K562 (cell line): Measurements from ENCODE around the gene ZPLD1. TPM values are rescaled to one million over a fixed set of nuclear protein-coding genes. Genes with fewer than 3 reads are reported as not detected.

Source experiments
- ATAC-seq: fragments of 200-7000 bp; cut with Tn5 transposase; 3 replicates; pipeline ENCODE4 v1.9.1; 2020; ENCODE audit warnings: moderate library complexity
- BruUV-seq: library from RNA; stranded (reverse); fragments of 400-500 nt; replicated peaks from 2 replicates; lab custom pipeline; 2021; lab: Mats Ljungman, UMichigan
- CTCF ChIA-PET: fragments of 300-600 bp; formaldehyde crosslinking; extraction: SDS; loops from one replicate; lab custom pipeline; 2021; ENCODE audit warnings: low intra/inter-chr PET ratio; lab: Yijun Ruan, JAX
- POLR2A ChIA-PET: fragments of 300-600, 350-650 bp; sonication (Branson Sonifier 250); formaldehyde crosslinking; extraction: SDS; loops from one replicate; lab custom pipeline; 2021; ENCODE audit warnings: antibody characterized with exemption, inconsistent platforms; lab: Yijun Ruan, JAX
- DNase-seq, 4 experiments: peaks; one replicate each; pipeline versions ENCODE4 v3.0.0 to v3.0.0-alpha.2; 2011 to 2018; ENCODE audit warnings: low spot score in 3 of 4, mixed read lengths in 3 of 4; ENCODE audit errors: extremely low read depth in 1 of 4
- FAIRE-seq: peaks from 2 replicates; lab custom pipeline; 2011; peaks lifted over from hg19 to GRCh38; lab: Jason Lieb, UNC
- H2AFZ ChIP-seq: 2 replicates; pipeline ENCODE4 v1.6.0; 2011; ENCODE audit warnings: low read depth, low read length, control low read depth, inconsistent platforms
- H3K27ac ChIP-seq: fragments of 200-600 bp; 3 replicates; pipeline ENCODE4 v1.8.0; 2011; ENCODE audit warnings: low read depth, mild to moderate bottlenecking, control low read depth, inconsistent platforms, low read length, moderate library complexity, mixed read lengths; ENCODE audit errors: extremely low read depth
- H3K27me3 ChIP-seq, 2 experiments: fragments of 300-600 bp in 1 of 2; 2 replicates in 1 of 2; 3 replicates in 1 of 2; pipeline versions ENCODE4 v1.6.0 to v1.8.0; 2011; ENCODE audit warnings: inconsistent platforms in 2 of 2, low read length in 2 of 2, mild to moderate bottlenecking in 1 of 2, mixed read lengths in 1 of 2, moderate library complexity in 1 of 2; ENCODE audit not compliant: control insufficient read depth in 2 of 2, insufficient read depth in 2 of 2
- H3K36me3 ChIP-seq: fragments of 300-600 bp; 3 replicates; pipeline ENCODE4 v1.8.0; 2011; ENCODE audit warnings: mild to moderate bottlenecking, low read length, inconsistent platforms; ENCODE audit not compliant: control insufficient read depth, insufficient read depth
- H3K4me1 ChIP-seq, 2 experiments: fragments of 200-600 bp in 1 of 2; replicated peaks in 1 of 2; 2 replicates in 1 of 2; 3 replicates in 1 of 2; pipeline versions ENCODE4 v1.5.1 to v1.8.0; 2011; ENCODE audit warnings: inconsistent platforms in 2 of 2, low read length in 2 of 2, mild to moderate bottlenecking in 1 of 2, mixed read lengths in 1 of 2, moderate library complexity in 1 of 2; ENCODE audit not compliant: control insufficient read depth in 2 of 2, insufficient read depth in 2 of 2
- H3K4me2 ChIP-seq: 2 replicates; pipeline ENCODE4 v1.6.1; 2011; ENCODE audit warnings: low read length, control low read depth, inconsistent platforms, mixed read lengths; ENCODE audit not compliant: insufficient read depth
- H3K4me3 ChIP-seq: fragments of 200-600 bp; sonication (generic), shearing (Covaris generic); 2 replicates; pipeline ENCODE4 v1.5.1; 2016; ENCODE audit warnings: control low read depth, inconsistent platforms
- H3K79me2 ChIP-seq: fragments of 200-600 bp; 3 replicates; pipeline ENCODE4 v1.8.0; 2011; ENCODE audit warnings: low read length, inconsistent platforms; ENCODE audit not compliant: control insufficient read depth, insufficient read depth
- H3K9ac ChIP-seq, 2 experiments: 2 replicates each; pipeline versions ENCODE4 v1.6.0 to v1.6.1; 2011; ENCODE audit warnings: low read depth in 2 of 2, low read length in 2 of 2, control low read depth in 1 of 2, inconsistent platforms in 1 of 2, mild to moderate bottlenecking in 1 of 2, mixed read lengths in 1 of 2; ENCODE audit not compliant: insufficient read depth in 1 of 2
- H3K9me1 ChIP-seq: one replicate; pipeline ENCODE4 v1.6.0; 2011; ENCODE audit warnings: inconsistent platforms, mild to moderate bottlenecking, low read length, moderate library complexity; ENCODE audit not compliant: control insufficient read depth, insufficient read depth
- H3K9me3 ChIP-seq: replicated peaks from 2 replicates; pipeline ENCODE4 v1.5.1; 2011; ENCODE audit warnings: low read depth, low read length, inconsistent platforms; ENCODE audit not compliant: control insufficient read depth, insufficient read depth
- H4K20me1 ChIP-seq: replicated peaks from 2 replicates; pipeline ENCODE4 v1.6.1; 2011; ENCODE audit warnings: low read length, inconsistent platforms, mixed read lengths; ENCODE audit not compliant: control insufficient read depth, insufficient read depth
- BRF1 ChIP-seq: IDR thresholded peaks from 3 replicates; pipeline ENCODE4 v1.6.1; 2011; ENCODE audit warnings: borderline replicate concordance, mild to moderate bottlenecking; ENCODE audit not compliant: insufficient read length; ENCODE audit errors: extremely low read depth
- C11orf30 ChIP-seq: fragments of 450-650 bp; IDR thresholded peaks from 2 replicates; pipeline ENCODE4 v1.6.1; 2016; ENCODE audit warnings: low read depth, mild to moderate bottlenecking
- CHAMP1 ChIP-seq: fragments of 450-650 bp; IDR thresholded peaks from 2 replicates; pipeline ENCODE4 v1.6.1; 2016; ENCODE audit warnings: mild to moderate bottlenecking
- FOSL1 ChIP-seq: fragments of 200-800 bp; sonication (Bioruptor generic); conservative IDR thresholded peaks from 2 replicates; pipeline ENCODE4 v1.6.1; 2016; ENCODE audit warnings: missing genetic modification characterization, missing compliant biosample characterization
- HDAC3 ChIP-seq: fragments of 450-650 bp; IDR thresholded peaks from 2 replicates; pipeline ENCODE4 v1.6.1; 2018; ENCODE audit warnings: borderline replicate concordance, mild to moderate bottlenecking, moderate library complexity; ENCODE audit not compliant: partially characterized antibody
- LARP7 ChIP-seq: fragments of 450-650 bp; IDR thresholded peaks from 2 replicates; pipeline ENCODE4 v1.6.1; 2016
- MBD1 ChIP-seq: fragments of 250-450 bp; sonication (Bioruptor Pico); IDR thresholded peaks from 2 replicates; pipeline ENCODE4 v1.8.0; 2022; ENCODE audit warnings: inconsistent platforms
- MBD2 ChIP-seq: sonication (generic); IDR thresholded peaks from 2 replicates; pipeline ENCODE4 v1.6.1; 2016; ENCODE audit warnings: low read depth, borderline replicate concordance
- MLLT1 ChIP-seq, 2 experiments: fragments of 450-650 bp; IDR thresholded peaks; 2 replicates each; pipeline ENCODE4 v1.6.1; 2016
- SRF ChIP-seq, 2 experiments: fragments of 250-450, 450-650 bp in 1 of 2; sonication (Bioruptor Pico) in 1 of 2; sonication (generic) in 1 of 2; formaldehyde crosslinking; IDR thresholded peaks; 2 replicates each; pipeline versions ENCODE4 v1.5.0 to v1.5.1; 2020 to 2022; ENCODE audit warnings: mild to moderate bottlenecking in 1 of 2, missing genetic modification reagents in 1 of 2
- STAT5B ChIP-seq: fragments of 250-450 bp; sonication (Bioruptor Pico); IDR thresholded peaks from 2 replicates; pipeline ENCODE4 v1.8.0; 2021; ENCODE audit warnings: mild to moderate bottlenecking, inconsistent platforms
- THAP12 ChIP-seq: fragments of 250-450 bp; sonication (Bioruptor Pico); IDR thresholded peaks from 2 replicates; pipeline ENCODE4 v1.9.0; 2021; ENCODE audit warnings: mild to moderate bottlenecking, inconsistent platforms
- ZNF143 ChIP-seq: sonication (generic); formaldehyde crosslinking; IDR thresholded peaks from 2 replicates; pipeline ENCODE4 v1.9.0; 2022; ENCODE audit warnings: mild to moderate bottlenecking, missing genetic modification reagents
- ZNF239 ChIP-seq: fragments of 250-450 bp; sonication (Bioruptor Pico); IDR thresholded peaks from 2 replicates; pipeline ENCODE4 v1.4.0; 2020; ENCODE audit warnings: mild to moderate bottlenecking
- ZNF3 ChIP-seq: fragments of 250-450 bp; sonication (Bioruptor Pico); IDR thresholded peaks from 2 replicates; pipeline ENCODE4 v1.5.0; 2021; ENCODE audit warnings: mild to moderate bottlenecking, moderate library complexity
- WGBS: fragments of 100-300 bp; shearing (Covaris generic); methylation state at CpG from one replicate; pipeline ENCODE4 v1.1.6; 2016; ENCODE audit warnings: low coverage, mixed read lengths; ENCODE audit not compliant: insufficient coverage; ENCODE audit errors: missing lambda C conversion rate; 5-methylcytosine and 5-hydroxymethylcytosine counted together
- in situ Hi-C: fragments of 300-500 bp; cut with MboI; formaldehyde crosslinking; loops from 4 replicates; pipeline ENCODE4 v1.15.0; 2018; ENCODE audit warnings: inconsistent platforms, mixed read lengths
- intact Hi-C: fragments of 100-400 bp; cut with micrococcal nuclease; formaldehyde crosslinking; loops from 2 replicates; pipeline ENCODE4 v1.14.2; 2022
- polyA plus RNA-seq, 8 experiments: library from polyadenylated mRNA; depleted of rRNA in 4 of 8; stranded (reverse) in 5 of 8; unstranded in 3 of 8; fragments of >200 nt; fragmentation: Nextera tagmentation in 2 of 8; fragmentation: Illumina TruSeq in 1 of 8; extraction: Ambion mirVana in 2 of 8; extraction: Trizol in 1 of 8; gene quantifications; 2 replicates each; pipeline versions ENCODE4 v1.2.1 to v1.2.3, GENCODE V29; 2011 to 2014; ENCODE audit warnings: inconsistent platforms in 1 of 8, missing spikeins in 1 of 8
- total RNA-seq, 7 experiments: library from RNA; depleted of rRNA in 6 of 7; stranded (reverse); fragments of >200 nt in 6 of 7; fragmentation: Illumina TruSeq in 2 of 7; extraction: Trizol in 2 of 7; gene quantifications; 2 replicates each; pipeline versions ENCODE4 v1.2.1 to v1.2.3, GENCODE V29; 2011 to 2021; ENCODE audit warnings: low replicate concordance in 1 of 7

ZPLD1 gene
- total and polyA plus RNA-seq, 9 of the 15 experiments (the other 6 are each of a cell fraction or from before 2014, with no cell fraction given), result 0.03 to 0.10 (median 0.04) TPM; not detected in 6

GRCh38 chr3:102481050-102481449, 46.2 kb downstream of the ZPLD1 start (continued):
- TF ChIP-seq CHAMP1 (no peak), C11orf30 (no peak), ZNF143 (CRISPR knock-in tag) (no peak), MBD2 (no peak)

- intact Hi-C loops, result no loop called here
- H3K9ac ChIP-seq, result no peak overlapping the region
- H4K20me1 ChIP-seq, result no peaks in the 10 kb centered on the region
- H3K79me2 ChIP-seq, result no peaks in the 10 kb centered on the region
- WGBS, result 0% methylated on average over 3 of the region's 3 CpGs
- H3K27ac ChIP-seq, result no peak overlapping the region
- in situ Hi-C loops, result no loop called here
- H3K4me2 ChIP-seq, result no peak overlapping the region
- H3K36me3 ChIP-seq, result no peaks in the 10 kb centered on the region
- BruUV-seq, result no TSS peak
- H3K9me1 ChIP-seq, result no peaks in the 10 kb centered on the region
- ChIA-PET POLR2A (no interaction called here), CTCF (no interaction called here)
- no peaks in the 10 kb centered on the region for H3K9me3 ChIP-seq
- no peak overlapping the region for H2AFZ ChIP-seq
- FAIRE-seq (no peak), DNase-seq (no peak), ATAC-seq (no peak)
- H3K27me3 ChIP-seq, result no peaks in the 10 kb centered on the region
- no peak overlapping the region for H3K4me3 ChIP-seq
- no peaks in the 10 kb centered on the region for H3K4me1 ChIP-seq
- TF ChIP-seq HDAC3 (no peak), BRF1 (no peak), FOSL1 (no peak), MBD1 (CRISPR knock-in tag) (no peak), LARP7 (no peak), STAT5B (CRISPR knock-in tag) (no peak), THAP12 (CRISPR knock-in tag) (no peak), ZNF3 (CRISPR knock-in tag) (no peak), ZNF239 (CRISPR knock-in tag) (no peak), MLLT1 (IDR thresholded peaks at IDR 0.05) (no peak), SRF (CRISPR knock-in tag; IDR thresholded peaks at IDR 0.05) (no peak)
Observed at GRCh38 chr3:102483556-102483955, 48.7 kb downstream of the ZPLD1 start.
